H1 (cell line): ENCODE results near the gene DOCK1. TPM values are rescaled to one million over a fixed set of nuclear protein-coding genes. Genes with fewer than 3 reads are reported as not detected.

ENCODE experiments used
- CTCF ChIA-PET: fragments of 300-600 bp; sonication (Branson Sonifier 250); formaldehyde crosslinking; loops from one replicate; lab custom pipeline; 2021; ENCODE audit not compliant: partially characterized antibody; lab: Charles Lee
- POLR2A ChIA-PET: fragments of 300-600 bp; sonication (Branson Sonifier 250); formaldehyde crosslinking; loops from one replicate; lab custom pipeline; 2021; ENCODE audit warnings: inconsistent platforms; ENCODE audit not compliant: partially characterized antibody; lab: Charles Lee
- DNase-seq, 2 experiments: peaks; one replicate each; pipeline versions ENCODE4 v3.0.0 to v3.0.0-alpha.2; 2010 to 2022; ENCODE audit warnings: low spot score in 2 of 2, low read depth in 1 of 2, mixed read lengths in 1 of 2
- FAIRE-seq: peaks from 2 replicates; lab custom pipeline; 2011; peaks lifted over from hg19 to GRCh38; lab: Jason Lieb, UNC
- H2AFZ ChIP-seq: 2 replicates; pipeline ENCODE4 v1.8.1; 2012; ENCODE audit warnings: low read length, inconsistent platforms
- H2AK5ac ChIP-seq: 2 replicates; pipeline ENCODE4 v1.6.1; 2013; ENCODE audit warnings: low read depth, low read length
- H2BK120ac ChIP-seq: replicated peaks from 2 replicates; pipeline ENCODE3; 2013; ENCODE audit warnings: low read depth, low read length, inconsistent platforms
- H2BK12ac ChIP-seq: 2 replicates; pipeline ENCODE4 v1.6.1; 2013; ENCODE audit warnings: low read depth, low read length
- H2BK15ac ChIP-seq: 2 replicates; pipeline ENCODE4 v1.6.1; 2013; ENCODE audit warnings: low read length
- H2BK20ac ChIP-seq: 2 replicates; pipeline ENCODE4 v1.6.1; 2013; ENCODE audit warnings: low read length
- H2BK5ac ChIP-seq: 2 replicates; pipeline ENCODE4 v1.6.1; 2013; ENCODE audit warnings: low read depth, low read length
- H3K14ac ChIP-seq: 2 replicates; pipeline ENCODE4 v1.6.1; 2013; ENCODE audit warnings: inconsistent platforms; ENCODE audit not compliant: insufficient read length
- H3K18ac ChIP-seq: 2 replicates; pipeline ENCODE4 v1.6.1; 2013; ENCODE audit warnings: low read length; ENCODE audit errors: extremely low read depth
- H3K23ac ChIP-seq: 2 replicates; pipeline ENCODE4 v1.6.1; 2013; ENCODE audit warnings: inconsistent platforms; ENCODE audit not compliant: insufficient read length
- H3K23me2 ChIP-seq: 2 replicates; pipeline ENCODE4 v1.6.1; 2013; ENCODE audit warnings: low read depth, low read length
- H3K27ac ChIP-seq: 2 replicates; pipeline ENCODE4 v1.6.1; 2011; ENCODE audit warnings: low read depth, low read length, inconsistent platforms
- H3K27me3 ChIP-seq, 4 experiments: replicated peaks in 1 of 4; 1 replicate in 1 of 4; 2 replicates in 3 of 4; pipeline versions ENCODE4 v1.6.1 to v1.8.1; 2011 to 2013; ENCODE audit warnings: low read length in 3 of 4, mild to moderate bottlenecking in 3 of 4, inconsistent platforms in 2 of 4, mixed read lengths in 2 of 4, moderate library complexity in 1 of 4; ENCODE audit not compliant: control insufficient read depth in 3 of 4, insufficient read depth in 3 of 4; ENCODE audit errors: extremely low read depth in 1 of 4
- H3K36me3 ChIP-seq, 4 experiments: 2 replicates each; pipeline versions ENCODE4 v1.6.1 to v1.8.1; 2011 to 2013; ENCODE audit warnings: mild to moderate bottlenecking in 4 of 4, low read length in 3 of 4, moderate library complexity in 2 of 4, control low read depth in 1 of 4, inconsistent platforms in 1 of 4; ENCODE audit not compliant: insufficient read depth in 4 of 4, control insufficient read depth in 2 of 4
- H3K4ac ChIP-seq: replicated peaks from 2 replicates; pipeline ENCODE3; 2013; ENCODE audit warnings: low read length, low read depth, mixed read lengths, inconsistent platforms; ENCODE audit not compliant: insufficient read length
- H3K4me1 ChIP-seq, 4 experiments: replicated peaks in 1 of 4; 1 replicate in 1 of 4; 2 replicates in 3 of 4; pipeline versions ENCODE4 v1.6.1 to v1.8.1; 2011 to 2013; ENCODE audit warnings: low read length in 3 of 4, inconsistent platforms in 2 of 4, mixed read lengths in 1 of 4; ENCODE audit not compliant: insufficient read depth in 4 of 4, control insufficient read depth in 3 of 4
- H3K4me2 ChIP-seq, 2 experiments: 2 replicates each; pipeline versions ENCODE4 v1.6.1 to v1.8.1; 2011 to 2013; ENCODE audit warnings: low read depth in 2 of 2, low read length in 2 of 2, control low read depth in 1 of 2, inconsistent platforms in 1 of 2, mild to moderate bottlenecking in 1 of 2; ENCODE audit not compliant: insufficient read depth in 1 of 2
- H3K4me3 ChIP-seq, 4 experiments: fragments of 200-600, 300-600 bp in 1 of 4; sonication (generic), shearing (Covaris generic), sonication (Bioruptor Twin) in 1 of 4; 2 replicates each; pipeline versions ENCODE4 v1.5.1 to v1.8.1; 2011 to 2016; ENCODE audit warnings: low read length in 4 of 4, low read depth in 3 of 4, control low read depth in 2 of 4, inconsistent platforms in 2 of 4, mild to moderate bottlenecking in 2 of 4, mixed read lengths in 1 of 4, moderate library complexity in 1 of 4; ENCODE audit not compliant: insufficient read depth in 2 of 4; ENCODE audit errors: extremely low read depth in 1 of 4
- H3K56ac ChIP-seq: replicated peaks from 2 replicates; pipeline ENCODE3; 2013; ENCODE audit warnings: low read depth, mild to moderate bottlenecking, mixed read lengths, low read length, inconsistent platforms; ENCODE audit not compliant: insufficient read length
- H3K79me1 ChIP-seq: 2 replicates; pipeline ENCODE4 v1.6.1; 2013; ENCODE audit warnings: low read depth, low read length, control low read depth
- H3K79me2 ChIP-seq, 2 experiments: 2 replicates each; pipeline versions ENCODE4 v1.6.1 to v1.8.1; 2012 to 2013; ENCODE audit warnings: low read length in 2 of 2, mild to moderate bottlenecking in 2 of 2, inconsistent platforms in 1 of 2; ENCODE audit not compliant: insufficient read depth in 2 of 2, control insufficient read depth in 1 of 2
- H3K9ac ChIP-seq, 4 experiments: replicated peaks in 1 of 4; 1 replicate in 1 of 4; 2 replicates in 3 of 4; pipeline versions ENCODE4 v1.6.1 to v1.8.1; 2011 to 2013; ENCODE audit warnings: low read depth in 3 of 4, low read length in 3 of 4, control low read depth in 2 of 4, mild to moderate bottlenecking in 2 of 4, moderate library complexity in 2 of 4, inconsistent platforms in 1 of 4; ENCODE audit errors: extremely low read depth in 1 of 4
- H3K9me3 ChIP-seq, 2 experiments: 2 replicates each; pipeline versions ENCODE4 v1.6.1 to v1.8.1; 2012 to 2013; ENCODE audit warnings: mild to moderate bottlenecking in 2 of 2, moderate library complexity in 2 of 2, control low read depth in 1 of 2, inconsistent platforms in 1 of 2, low read depth in 1 of 2, low read length in 1 of 2, mixed read lengths in 1 of 2; ENCODE audit not compliant: insufficient read depth in 2 of 2
- H4K20me1 ChIP-seq, 2 experiments: replicated peaks in 1 of 2; 2 replicates each; pipeline versions ENCODE3 to v1.8.1; 2011 to 2013; ENCODE audit warnings: inconsistent platforms in 2 of 2, low read length in 2 of 2, mild to moderate bottlenecking in 1 of 2; ENCODE audit not compliant: insufficient read depth in 2 of 2, control insufficient read depth in 1 of 2
- H4K5ac ChIP-seq: 2 replicates; pipeline ENCODE4 v1.6.1; 2013; ENCODE audit warnings: low read length, low read depth, mixed read lengths, inconsistent platforms; ENCODE audit not compliant: insufficient read length
- H4K8ac ChIP-seq: 2 replicates; pipeline ENCODE4 v1.8.0; 2013; ENCODE audit warnings: mild to moderate bottlenecking, moderate library complexity, low read length, inconsistent platforms; ENCODE audit not compliant: insufficient read depth; ENCODE audit errors: extremely low read depth
- H4K91ac ChIP-seq: replicated peaks from 2 replicates; pipeline ENCODE3; 2013; ENCODE audit warnings: low read length, mixed read lengths, inconsistent platforms; ENCODE audit not compliant: insufficient read length
- SAP30 ChIP-seq: fragments of 300-600 bp; sonication (generic); IDR thresholded peaks from 2 replicates; pipeline ENCODE4 v1.7.1; 2012; ENCODE audit warnings: low read length, moderate library complexity, mild to moderate bottlenecking, inconsistent platforms; ENCODE audit not compliant: insufficient read depth, insufficient replicate concordance
- WGBS, 2 experiments: shearing (Covaris generic) in 1 of 2; methylation state at CpG; one replicate each; pipeline versions ENCODE4 v1.1.6 to v1.1.7; 2013 to 2015; ENCODE audit warnings: low lambda C conversion rate in 2 of 2, mixed read lengths in 2 of 2, inconsistent platforms in 1 of 2, low coverage in 1 of 2, missing lambda C conversion rate in 1 of 2; ENCODE audit not compliant: insufficient replicate concordance in 2 of 2, insufficient coverage in 1 of 2, insufficient read length in 1 of 2; ENCODE audit errors: extremely low coverage in 1 of 2, missing lambda C conversion rate in 1 of 2; 5-methylcytosine and 5-hydroxymethylcytosine counted together
- polyA plus RNA-seq, 7 experiments: library from polyadenylated mRNA; depleted of rRNA in 3 of 7; stranded (reverse) in 5 of 7; unstranded in 2 of 7; fragments of >200 nt in 5 of 7; fragments of 200-250 nt in 2 of 7; gene quantifications; 1 replicate in 5 of 7; 2 replicates in 1 of 7; 4 replicates in 1 of 7; pipeline versions ENCODE4 v1.2.1 to v1.2.3, GENCODE V29; 2011 to 2013; ENCODE audit warnings: missing spikeins in 2 of 7, mixed read lengths in 2 of 7
- total RNA-seq: library from RNA; stranded (reverse); fragmentation: NEBNext Ultra II Directional; extraction: Animal tissue kit (Norgen Biotek cat#: 25700); gene quantifications from 2 replicates; pipeline ENCODE4 v1.2.1, GENCODE V29; 2021

DOCK1 gene
- total and polyA plus RNA-seq, 2 of the 8 experiments (the other 6 are each of a cell fraction or from before 2014, with no cell fraction given) = 11.6 to 53.0 TPM

GRCh38 chr10:127190427-127190826 lies 285.2 kb downstream of the DOCK1 start:
- no peak overlapping the region for H3K27ac ChIP-seq
- no peaks in the 10 kb centered on the region; the same call in 1 of the 2 replicates for H3K23me2 ChIP-seq
- H3K27me3 ChIP-seq = peaks cover 0 to 23% (median 13%) of the 10 kb centered on the region in 4 experiments; a peak in 6 of 7 replicates
- H3K4me3 ChIP-seq = no peak overlapping the region
- no peak overlapping the region for H2BK5ac ChIP-seq
- POLR2A ChIA-PET = no interaction called here
- no peak overlapping the region for H3K56ac ChIP-seq
- H2BK20ac ChIP-seq = no peak overlapping the region
- H2BK15ac ChIP-seq = no peak overlapping the region
- H2AFZ ChIP-seq = no peak overlapping the region
- no peak overlapping the region for H3K4me2 ChIP-seq
- no peak for FAIRE-seq
- no peak overlapping the region for H3K4ac ChIP-seq
- no peak overlapping the region for H3K23ac ChIP-seq
- H3K9me3 ChIP-seq = no peaks in the 10 kb centered on the region
- H3K36me3 ChIP-seq = 0 out of 8 replicates have a peak, but pooled peaks cover 0 to 2% (median 0%) of the 10 kb centered on the region in 4 experiments
- H3K79me2 ChIP-seq = no peaks in the 10 kb centered on the region
- H3K14ac ChIP-seq = no peak overlapping the region
- H2AK5ac ChIP-seq = no peak overlapping the region
- WGBS, 2 experiments = 73% methylated on average over 5 of the region's 5 CpGs; no CpG with 5 or more reads in 1 of the 2 experiments
- no peak overlapping the region for H4K91ac ChIP-seq
- no peak for TF ChIP-seq SAP30
- no peaks in the 10 kb centered on the region for H3K79me1 ChIP-seq
- H3K9ac ChIP-seq = no peak overlapping the region
- H3K18ac ChIP-seq = no peak overlapping the region
- CTCF ChIA-PET = no interaction called here
- DNase-seq = no peak
- peaks cover 0 to 6% (median 4%) of the 10 kb centered on the region in 4 experiments; a peak in 3 of 7 replicates for H3K4me1 ChIP-seq
- no peak overlapping the region for H2BK120ac ChIP-seq
- peaks cover 8 to 11% of the 10 kb centered on the region in 2 experiments for H4K20me1 ChIP-seq
- H4K5ac ChIP-seq = no peak overlapping the region
- H2BK12ac ChIP-seq = no peak overlapping the region
- no peak overlapping the region for H4K8ac ChIP-seq
